ENCODE data around the gene CCDC27. TPM values are rescaled to one million over a fixed set of nuclear protein-coding genes. Genes with fewer than 3 reads are reported as not detected.

Gene CCDC27
- total and polyA plus RNA-seq, 2 of the 8 experiments (the other 6 are each of a cell fraction or from before 2014, with no cell fraction given) = 0.15 TPM; not detected in 1

- TF ChIP-seq CBX5 (IDR thresholded peaks at IDR 0.05; ENCODE audit: low read depth, low read length) (no peak), RFX5 (IDR thresholded peaks at IDR 0.05; ENCODE audit: borderline replicate concordance, low read depth, low read length) (no peak), SP4 (IDR thresholded peaks at IDR 0.05; ENCODE audit: low read length) (no peak), TAF1 (IDR thresholded peaks at IDR 0.05; ENCODE audit: low read depth, low read length) (no peak), CREB1 (IDR thresholded peaks at IDR 0.05) (no peak), SIX5 (IDR thresholded peaks at IDR 0.05; ENCODE audit: low read depth, low read length) (no peak), CTBP2 (IDR thresholded peaks at IDR 0.05; ENCODE audit: borderline replicate concordance, insufficient read depth, insufficient read length, low read length) (no peak), YY1 (IDR thresholded peaks at IDR 0.05; ENCODE audit: low read depth, low read length) (no peak)
- peaks cover 0 to 7% of the 10 kb centered on the region in 2 experiments; a peak in 1 of 4 replicates for H3K9me3 ChIP-seq (ENCODE audit: insufficient read depth in 2 of 2, low read depth in 1 of 2, low read length in 1 of 2)
- H3K27me3 ChIP-seq (replicated peaks in 1 of 4; ENCODE audit: control insufficient read depth in 3 of 4, extremely low read depth in 1 of 4, insufficient read depth in 3 of 4, low read length in 3 of 4) = no peaks in the 10 kb centered on the region; a peak in 1 of 7 replicates
- H3K79me1 ChIP-seq (ENCODE audit: low read depth, low read length) = no peaks in the 10 kb centered on the region
- H3K23me2 ChIP-seq (ENCODE audit: low read depth, low read length) = peaks cover 11% of the 10 kb centered on the region; the same call in 1 of the 2 replicates
- no peak overlapping the region for H2BK5ac ChIP-seq (ENCODE audit: low read depth, low read length)
- no peak for DNase-seq (ENCODE audit: low read depth in 1 of 2, low spot score in 2 of 2)
- H3K14ac ChIP-seq (ENCODE audit: insufficient read length) = no peak overlapping the region
- H2AFZ ChIP-seq (ENCODE audit: low read length) = no peak overlapping the region
- no peak overlapping the region for H2BK20ac ChIP-seq (ENCODE audit: low read length)
- no peaks in the 10 kb centered on the region for H3K79me2 ChIP-seq (ENCODE audit: control insufficient read depth in 1 of 2, insufficient read depth in 2 of 2, low read length in 2 of 2)
- FAIRE-seq = no peak
- no peak overlapping the region for H3K27ac ChIP-seq (ENCODE audit: low read depth, low read length)
- no peak overlapping the region for H3K23ac ChIP-seq (ENCODE audit: insufficient read length)
- H4K91ac ChIP-seq (replicated peaks; ENCODE audit: insufficient read length, low read length) = no peak overlapping the region
- no peak overlapping the region for H4K5ac ChIP-seq (ENCODE audit: insufficient read length, low read depth, low read length)
- WGBS, 2 experiments (ENCODE audit: extremely low coverage in 1 of 2, insufficient coverage in 1 of 2, insufficient read length in 1 of 2, insufficient replicate concordance in 2 of 2, low coverage in 1 of 2, low lambda C conversion rate in 2 of 2, missing lambda C conversion rate in 1 of 2) = 93% methylated on average over 22 of the region's 22 CpGs; no CpG with 5 or more reads in 1 of the 2 experiments
- H2AK5ac ChIP-seq (ENCODE audit: low read depth, low read length) = no peak overlapping the region
- H3K4me2 ChIP-seq (ENCODE audit: insufficient read depth in 1 of 2, low read depth in 2 of 2, low read length in 2 of 2) = no peak overlapping the region
- CTCF ChIA-PET (ENCODE audit: partially characterized antibody) = interaction anchor here (1.1 to 1.9 kb wide), 6 partner anchors 10 to 176 kb away, joined by 3 to 5 read pairs (median 4); no protein-coding TSS in a partner anchor
- no peak overlapping the region for H2BK12ac ChIP-seq (ENCODE audit: low read depth, low read length)
- POLR2A ChIA-PET (ENCODE audit: partially characterized antibody) = interaction anchor here (0.6 to 2.3 kb wide), 5 partner anchors 10 to 35 kb away, joined by 3 to 6 read pairs (median 5); no protein-coding TSS in a partner anchor
- peaks cover 0 to 5% of the 10 kb centered on the region in 2 experiments for H4K20me1 ChIP-seq (replicated peaks in 1 of 2; ENCODE audit: control insufficient read depth in 1 of 2, insufficient read depth in 2 of 2, low read length in 2 of 2)
- no peaks in the 10 kb centered on the region for H3K36me3 ChIP-seq (ENCODE audit: control insufficient read depth in 2 of 4, insufficient read depth in 4 of 4, low read length in 3 of 4)
- no peak overlapping the region for H3K9ac ChIP-seq (replicated peaks in 1 of 4; ENCODE audit: extremely low read depth in 1 of 4, low read depth in 3 of 4, low read length in 3 of 4)
- no peak overlapping the region for H3K18ac ChIP-seq (ENCODE audit: extremely low read depth, low read length)
- no peak overlapping the region for H3K56ac ChIP-seq (replicated peaks; ENCODE audit: insufficient read length, low read depth, low read length)
- no peak overlapping the region for H2BK120ac ChIP-seq (replicated peaks; ENCODE audit: low read depth, low read length)
- peaks cover 0 to 14% (median 4%) of the 10 kb centered on the region in 4 experiments; a peak in 5 of 7 replicates for H3K4me1 ChIP-seq (replicated peaks in 1 of 4; ENCODE audit: control insufficient read depth in 3 of 4, insufficient read depth in 4 of 4, low read length in 3 of 4)
- no peak overlapping the region for H3K4ac ChIP-seq (replicated peaks; ENCODE audit: insufficient read length, low read depth, low read length)
- no peak overlapping the region for H2BK15ac ChIP-seq (ENCODE audit: low read length)
- no peak overlapping the region for H3K4me3 ChIP-seq (ENCODE audit: extremely low read depth in 1 of 4, insufficient read depth in 2 of 4, low read depth in 3 of 4, low read length in 4 of 4)
- no peak overlapping the region for H4K8ac ChIP-seq (ENCODE audit: extremely low read depth, insufficient read depth, low read length)
Measured at GRCh38 chr1:3768811-3769390, 16.7 kb downstream of the CCDC27 start.

All from H1 (cell line).